ENCODE data around the gene CBR3.

Gene CBR3

GRCh38 chr21:36186506-36187399 lies 51.9 kb downstream of the CBR3 start:
- peak; percentile 49 for DNase-seq

DNA sequence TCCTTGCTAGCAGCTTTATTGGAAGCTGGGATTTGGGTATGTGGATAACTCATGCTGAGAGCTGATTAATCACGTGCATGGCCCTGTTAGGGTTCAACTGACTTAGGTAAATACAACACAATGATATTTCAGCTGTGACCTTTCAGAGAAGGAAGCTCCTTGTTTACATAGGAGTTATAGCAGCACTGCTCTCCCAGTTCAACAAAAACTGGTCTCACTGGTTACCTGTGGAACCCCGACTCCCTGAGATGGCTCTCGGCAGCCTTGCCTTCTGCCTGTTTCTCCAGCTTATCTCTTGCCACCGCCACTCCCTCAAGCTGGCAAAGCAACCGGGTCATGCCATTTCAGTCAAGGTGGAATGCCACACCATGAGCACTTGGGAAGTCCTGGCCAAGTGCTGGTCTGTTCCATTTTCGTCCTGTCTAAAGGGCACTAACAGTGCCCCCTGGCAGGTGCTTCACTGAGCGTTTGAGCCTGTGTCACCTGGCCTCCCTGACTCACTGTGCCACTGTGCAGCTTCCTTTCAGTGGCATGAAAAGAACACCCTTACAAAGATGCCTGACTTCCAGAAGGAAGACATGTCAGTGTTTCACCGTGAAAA lies 53.3 kb downstream of the CBR3 start:
- DNase-seq = no peak

DNA sequence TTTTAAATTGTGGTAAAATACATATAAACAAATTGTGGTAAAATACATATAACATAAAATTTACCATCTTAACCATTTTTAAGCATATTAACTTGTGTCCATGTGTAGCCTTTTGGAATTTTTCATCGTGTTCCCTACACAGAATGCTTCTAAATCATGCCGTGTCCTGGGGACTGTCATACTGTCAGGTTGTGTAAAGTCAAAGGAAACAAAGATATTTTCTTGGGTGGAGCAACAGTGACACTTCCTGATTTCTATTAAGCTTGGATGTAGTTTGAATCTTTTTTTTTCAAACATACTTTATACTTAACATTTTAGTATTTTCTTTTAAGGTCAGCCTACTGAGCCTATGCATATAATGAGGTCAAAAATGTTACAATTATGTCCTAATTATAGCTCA lies 54.1 kb downstream of the CBR3 start:
- peak; percentile 27 for DNase-seq

DNA sequence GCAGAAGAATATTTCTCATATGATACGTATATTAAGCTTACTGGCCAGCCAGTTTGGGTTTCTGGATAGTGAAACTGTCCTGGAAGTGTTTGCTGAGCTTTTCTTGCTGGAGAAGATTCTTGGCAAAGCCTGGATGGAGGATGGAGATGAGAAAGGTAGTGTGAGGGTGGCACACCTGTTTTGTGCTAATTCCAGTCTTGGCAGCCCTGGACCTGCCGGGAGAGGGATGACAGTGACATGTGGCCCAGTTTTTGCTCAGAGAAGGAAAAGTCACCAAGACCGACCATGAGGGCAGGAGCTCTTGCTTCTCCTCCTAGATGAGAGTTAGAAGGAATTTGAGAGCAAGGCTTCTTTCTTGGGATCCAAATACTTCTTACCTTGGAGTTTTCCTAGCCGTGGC lies 55.9 kb downstream of the CBR3 start:
- no peak for DNase-seq

- DNase-seq = no peak
Observed at GRCh38 chr21:36193200-36193599, 58.3 kb downstream of the CBR3 start.

DNA sequence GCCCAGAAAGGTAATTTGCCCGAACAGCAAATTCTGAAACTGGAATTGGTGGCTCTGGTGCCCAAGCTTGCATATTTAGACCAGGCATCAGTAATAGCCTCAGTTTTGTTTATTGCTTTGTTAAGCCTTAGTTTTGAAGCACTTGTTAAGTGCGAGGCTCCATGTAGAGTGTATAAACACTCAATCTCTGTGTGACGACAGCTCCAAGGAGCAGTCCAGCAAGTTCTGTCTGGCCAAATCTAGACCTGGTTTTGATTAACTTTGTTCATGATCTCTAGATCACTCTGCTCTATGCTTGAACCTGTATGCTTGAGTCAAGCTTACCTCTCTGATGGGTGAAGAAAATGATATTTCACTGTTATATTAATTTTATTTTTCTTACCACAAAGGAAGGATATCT lies 59.1 kb downstream of the CBR3 start:
- DNase-seq = no peak

DNA sequence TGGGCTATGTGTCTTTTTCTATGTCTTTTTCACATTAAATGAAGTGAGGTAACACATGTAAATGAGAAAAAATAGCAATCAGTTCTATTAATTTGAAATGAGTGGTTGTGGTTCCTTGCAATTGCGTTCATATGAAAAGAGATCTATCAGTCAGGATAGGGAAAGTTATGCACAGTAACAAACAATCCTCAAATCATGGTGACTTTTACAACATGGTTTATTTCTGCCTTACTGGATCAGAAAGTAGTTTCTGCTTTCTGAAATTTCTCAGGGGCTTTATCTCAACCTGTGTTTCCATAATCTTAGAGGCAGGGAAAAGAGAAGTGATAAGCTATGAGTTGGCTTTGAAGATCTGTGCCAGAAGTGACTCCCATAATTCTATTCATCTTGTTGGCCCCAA lies 60.7 kb downstream of the CBR3 start:
- DNase-seq = no peak

Data from hematopoietic multipotent progenitor cell treated with erythropoietin and hydrocortisone succinate and interleukin-3 and kit ligand, for 4 days (in vitro differentiated cells).